CD4-positive, alpha-beta T cell treated with Interleukin-4 for 1 hour (primary cell): Measurements from ENCODE around the gene CACNA2D4.

Source experiments
- DNase-seq, 2 donors: peaks; one replicate each; pipeline ENCODE4 v3.0.0-alpha.2; 2020 to 2022

Gene CACNA2D4

GRCh38 chr12:1932264-1932777 is 13.9 kb upstream of the CACNA2D4 start:
- no peak for DNase-seq

GRCh38 chr12:1931642-1932041 is 13.2 kb upstream of the CACNA2D4 start:
- no peak for DNase-seq

GRCh38 chr12:1930803-1931597 is 12.5 kb upstream of the CACNA2D4 start:
- DNase-seq: no peak

- DNase-seq: no peak
Observed at GRCh38 chr12:1929985-1930802, 11.7 kb upstream of the CACNA2D4 start.

GRCh38 chr12:1929241-1929984 is 11.0 kb upstream of the CACNA2D4 start:
- no peak for DNase-seq

GRCh38 chr12:1928439-1929121 is 10.1 kb upstream of the CACNA2D4 start:
- DNase-seq: no peak

- DNase-seq: no peak
Observed at GRCh38 chr12:1927751-1928351, 9.4 kb upstream of the CACNA2D4 start.

GRCh38 chr12:1927051-1927680 is 8.7 kb upstream of the CACNA2D4 start:
- DNase-seq: no peak

GRCh38 chr12:1926251-1926657 is 7.8 kb upstream of the CACNA2D4 start:
- DNase-seq: no peak

GRCh38 chr12:1925684-1926006 is 7.2 kb upstream of the CACNA2D4 start:
- DNase-seq: no peak

- DNase-seq: no peak
Observed at GRCh38 chr12:1924996-1925683, 6.7 kb upstream of the CACNA2D4 start.

GRCh38 chr12:1922985-1923384 is 4.5 kb upstream of the CACNA2D4 start:
- DNase-seq: no peak

- DNase-seq: no peak
Observed at GRCh38 chr12:1922075-1922709, 3.7 kb upstream of the CACNA2D4 start.

- DNase-seq: no peak
Observed at GRCh38 chr12:1920971-1921370, 2.5 kb upstream of the CACNA2D4 start.

GRCh38 chr12:1920436-1920835 is 2.0 kb upstream of the CACNA2D4 start:
- DNase-seq: no peak

- DNase-seq: no peak
Observed at GRCh38 chr12:1919763-1920162, 1.3 kb upstream of the CACNA2D4 start.

GRCh38 chr12:1919284-1919683 is 832 bp upstream of the CACNA2D4 start:
- DNase-seq: no peak

- DNase-seq: no peak
Observed at GRCh38 chr12:1918884-1919236, 408 bp upstream of the CACNA2D4 start.

GRCh38 chr12:1917172-1918070 is 1.0 kb downstream of the CACNA2D4 start:
- DNase-seq: peak in 1 of 2 donors; percentile 38
